HG02840 (cell line): ENCODE measurements around the gene ITLN2.
"Not testable (repeated sequence)": the region's sequence is repeated elsewhere in the genome, so short reads cannot be mapped to it uniquely, and the experiment has no call there.

Experiments
- ATAC-seq: cut with Tn5 transposase; IDR thresholded peaks from one replicate; pipeline ENCODE4 v1.9.1; 2021; ENCODE audit warnings: mild to moderate bottlenecking, moderate library complexity, moderate number of reproducible peaks; ENCODE audit not compliant: unreplicated experiment, low FRiP score

ITLN2 gene

DNA sequence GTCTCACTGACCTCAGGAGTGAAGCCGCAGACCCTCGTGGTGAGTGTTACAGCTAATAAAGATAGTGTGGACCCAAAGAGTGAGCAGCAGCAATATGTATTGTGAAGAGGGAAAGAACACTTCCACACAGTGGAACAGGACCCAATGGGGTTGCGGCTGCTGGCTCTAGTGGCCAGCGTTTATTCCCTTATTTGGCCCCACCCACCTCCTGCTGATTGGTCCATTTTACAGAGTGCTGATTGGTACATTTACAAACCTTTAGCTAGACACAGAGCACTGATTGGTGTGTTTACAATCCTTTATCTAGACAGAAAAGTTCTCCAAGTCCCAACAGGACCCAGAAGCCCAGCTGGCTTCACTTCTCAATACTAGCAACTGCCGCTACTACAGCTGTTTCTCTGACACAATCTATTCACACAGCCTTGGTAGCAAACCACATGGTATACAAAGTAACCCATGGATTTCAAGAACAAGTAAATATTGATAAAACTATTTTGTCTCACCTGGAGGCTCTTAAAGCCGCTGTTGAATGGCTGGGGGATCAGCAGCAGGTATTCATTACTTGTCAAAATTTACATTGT lies 44.3 kb downstream of the ITLN2 start:
- ATAC-seq = no peak

DNA sequence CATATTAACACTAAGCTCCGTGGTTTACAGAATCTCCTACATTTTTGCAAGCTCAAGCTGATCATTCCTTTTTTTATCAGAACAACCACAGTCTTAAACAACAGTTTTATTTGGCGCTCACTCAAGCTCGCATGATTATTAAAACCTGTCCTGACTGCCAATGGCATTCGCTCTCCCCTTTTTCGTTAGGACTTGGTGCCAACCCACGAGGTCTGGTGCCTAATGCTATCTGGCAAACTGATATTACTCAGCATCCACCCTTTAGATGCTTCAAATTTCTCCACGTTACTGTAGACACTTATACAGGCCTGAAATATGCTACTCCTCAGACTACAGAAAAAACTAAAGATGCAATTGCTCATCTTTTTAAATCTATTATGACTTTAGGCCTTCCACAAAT lies 46.6 kb downstream of the ITLN2 start:
- ATAC-seq = no peak

DNA sequence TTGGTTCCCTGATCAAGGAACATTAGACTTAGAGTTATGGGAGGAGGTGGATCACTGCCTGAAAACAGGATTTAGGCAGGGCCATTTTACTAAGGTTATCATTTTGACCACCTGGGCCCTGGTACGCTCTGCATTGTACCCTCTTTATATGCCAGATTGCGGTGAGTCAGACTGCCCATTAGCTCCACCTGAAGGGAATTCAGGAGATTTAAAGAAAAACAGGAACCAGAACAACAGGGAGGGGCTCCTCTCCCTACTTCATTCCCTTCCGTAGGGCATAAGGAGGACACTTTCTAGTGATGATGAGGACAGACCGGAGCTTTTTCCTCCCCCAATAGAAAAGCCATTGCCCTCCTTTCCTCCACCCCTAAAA lies 49.0 kb downstream of the ITLN2 start:
- ATAC-seq = no peak

DNA sequence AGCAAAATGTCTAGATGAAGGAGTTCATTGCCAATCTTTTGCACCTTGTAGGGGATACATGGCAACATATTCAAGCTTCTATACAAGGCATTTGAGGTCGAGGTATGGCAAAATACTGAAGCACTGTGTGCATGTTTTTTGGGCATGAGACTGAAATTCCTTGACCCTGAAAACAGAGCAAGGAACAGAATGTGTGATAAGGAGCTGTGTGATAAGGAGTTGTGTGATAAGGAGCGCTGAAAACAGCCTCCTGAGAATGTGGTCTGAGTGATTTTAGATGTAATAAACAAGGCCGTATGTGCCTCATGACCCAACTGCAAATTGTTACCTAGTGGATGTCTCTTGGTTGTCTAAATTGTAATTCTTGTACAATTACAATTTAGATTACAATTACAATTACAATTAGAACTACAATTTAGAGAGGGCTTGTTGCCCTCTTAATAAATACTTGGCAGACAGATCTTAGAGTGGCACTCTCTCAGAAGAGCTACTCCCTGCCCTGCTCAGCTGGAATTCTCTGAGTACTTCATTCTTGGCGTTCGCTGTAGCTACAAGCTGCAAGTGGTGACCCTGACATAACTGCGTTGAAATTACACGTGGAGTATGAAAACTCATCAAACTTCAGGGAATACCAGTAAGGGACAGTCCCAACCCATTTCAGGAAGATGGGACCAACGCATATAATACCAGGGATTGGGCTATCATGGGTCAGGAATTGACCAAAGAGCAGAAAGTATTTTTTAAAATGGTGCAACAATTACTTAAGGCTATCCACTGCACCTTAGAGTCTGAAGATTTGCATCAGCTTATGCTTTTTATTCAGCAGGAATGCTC lies 49.6 kb downstream of the ITLN2 start:
- no peak for ATAC-seq

DNA sequence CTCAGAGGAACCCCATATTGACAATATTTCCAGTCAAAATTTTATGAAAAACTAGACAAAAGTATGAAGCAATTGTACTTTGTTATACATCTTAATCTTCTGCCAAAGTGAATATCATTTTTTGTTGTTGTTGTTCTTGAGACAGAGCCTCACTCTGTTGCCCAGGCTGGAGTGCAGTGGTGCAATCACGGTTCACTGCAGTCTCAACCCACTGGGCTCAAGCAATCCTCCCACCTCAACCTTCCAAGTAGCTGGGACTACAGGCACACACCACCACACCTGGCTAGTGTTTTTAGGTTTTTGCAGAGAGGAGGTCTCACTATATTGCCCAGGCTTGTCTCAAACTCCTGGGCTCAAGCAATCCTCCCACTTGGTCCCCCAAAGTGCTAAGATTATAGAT lies 52.4 kb downstream of the ITLN2 start:
- ATAC-seq = not testable (repeated sequence)

DNA sequence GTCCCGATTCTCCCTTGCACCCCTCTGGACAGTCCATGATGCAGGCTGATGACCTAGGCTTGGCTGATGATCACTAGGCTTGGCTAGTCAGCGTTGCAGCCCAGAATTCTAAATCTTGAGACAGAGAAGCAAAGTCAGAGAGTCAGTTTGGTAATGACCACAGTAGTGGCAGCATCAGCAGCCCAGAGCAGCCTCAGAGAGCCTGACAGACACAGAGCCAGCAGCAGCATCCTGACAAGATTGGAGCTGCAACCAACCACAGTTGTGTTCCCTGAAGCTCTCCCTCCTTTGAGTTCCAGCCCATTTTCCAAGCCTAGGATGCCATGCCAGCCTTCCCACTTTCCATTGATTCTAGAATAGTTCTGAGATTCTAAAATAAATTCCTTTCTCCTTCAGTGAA lies 52.8 kb downstream of the ITLN2 start:
- ATAC-seq = no peak

DNA sequence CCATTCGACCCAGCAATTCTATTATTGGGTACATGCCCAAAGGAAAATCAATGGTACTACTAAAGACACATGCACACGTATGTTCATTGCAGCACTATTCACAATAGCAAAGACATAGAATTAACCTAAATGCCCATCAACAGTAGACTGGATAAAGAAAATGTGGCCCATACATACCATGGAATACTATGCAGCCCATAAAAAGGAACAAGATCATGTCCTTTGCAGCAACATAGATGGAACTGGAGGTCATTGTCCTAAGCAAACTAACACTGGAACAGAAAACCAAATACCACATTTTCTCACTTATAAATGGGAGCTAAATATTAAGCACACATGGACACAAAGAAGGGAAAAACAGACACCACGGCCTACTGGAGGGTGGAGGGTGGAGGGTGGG lies 53.9 kb downstream of the ITLN2 start:
- ATAC-seq = not testable (repeated sequence)
